Ecto neural progenitor cell (in vitro differentiated cells): ENCODE data around the gene EIF4G2.

Experiments
- DNase-seq: peaks from one replicate; pipeline ENCODE4 v3.0.0-alpha.2; 2018; ENCODE audit warnings: low spot score

EIF4G2 gene

GRCh38 chr11:10808235-10808552 is 532 bp downstream of the EIF4G2 start:
- DNase-seq: no peak

GRCh38 chr11:10807493-10808234 is 1.1 kb downstream of the EIF4G2 start:
- DNase-seq: peak; percentile 70

- DNase-seq: no peak
Observed at GRCh38 chr11:10806206-10806605, 2.5 kb downstream of the EIF4G2 start.

GRCh38 chr11:10805741-10806140 is 3.0 kb downstream of the EIF4G2 start:
- DNase-seq: no peak

- DNase-seq: no peak
Observed at GRCh38 chr11:10803676-10804075, 5.0 kb downstream of the EIF4G2 start.

GRCh38 chr11:10800292-10800691 is 8.4 kb downstream of the EIF4G2 start:
- DNase-seq: no peak

- no peak for DNase-seq
Observed at GRCh38 chr11:10798330-10798928, 10.3 kb downstream of the EIF4G2 start.

- DNase-seq: no peak
Observed at GRCh38 chr11:10797531-10797930, 11.2 kb downstream of the EIF4G2 start.

GRCh38 chr11:10797001-10797400 is 11.7 kb downstream of the EIF4G2 start:
- no peak for DNase-seq

GRCh38 chr11:10796191-10796590 is 12.5 kb downstream of the EIF4G2 start:
- no peak for DNase-seq

- DNase-seq: no peak
Observed at GRCh38 chr11:10793470-10794255, 15.1 kb downstream of the EIF4G2 start.

- DNase-seq: peak; percentile 95
Observed at GRCh38 chr11:10792385-10793068, 16.2 kb downstream of the EIF4G2 start.

- DNase-seq: no peak
Observed at GRCh38 chr11:10786451-10786850, 22.3 kb downstream of the EIF4G2 start.

GRCh38 chr11:10785146-10785474 is 23.6 kb downstream of the EIF4G2 start:
- DNase-seq: no peak

- DNase-seq: no peak
Observed at GRCh38 chr11:10784232-10785145, 24.2 kb downstream of the EIF4G2 start.

GRCh38 chr11:10780040-10780439 is 28.7 kb downstream of the EIF4G2 start:
- DNase-seq: no peak

- DNase-seq: no peak
Observed at GRCh38 chr11:10779086-10779485, 29.6 kb downstream of the EIF4G2 start.

GRCh38 chr11:10778217-10778970 is 30.3 kb downstream of the EIF4G2 start:
- no peak for DNase-seq

- no peak for DNase-seq
Observed at GRCh38 chr11:10777806-10778205, 30.9 kb downstream of the EIF4G2 start.

- DNase-seq: no peak
Observed at GRCh38 chr11:10777393-10777793, 31.3 kb downstream of the EIF4G2 start.

GRCh38 chr11:10774811-10775210 is 33.9 kb downstream of the EIF4G2 start:
- DNase-seq: no peak
